GM18517 (cell line): ENCODE data around the gene MAST2.
"Not testable (repeated sequence)": the region's sequence is repeated elsewhere in the genome, so short reads cannot be mapped to it uniquely, and the experiment has no call there.

Source experiments
- ATAC-seq: cut with Tn5 transposase; IDR thresholded peaks from one replicate; pipeline ENCODE4 v1.9.1; 2021; ENCODE audit warnings: mild to moderate bottlenecking, moderate library complexity; ENCODE audit not compliant: unreplicated experiment

MAST2 gene

GRCh38 chr1:45857101-45857700 is 53.8 kb downstream of the MAST2 start:
- ATAC-seq: no peak

- not testable (repeated sequence) for ATAC-seq
Observed at GRCh38 chr1:45857755-45858492, 54.5 kb downstream of the MAST2 start.

GRCh38 chr1:45859221-45859620 is 55.8 kb downstream of the MAST2 start:
- ATAC-seq: no peak

- no peak for ATAC-seq
Observed at GRCh38 chr1:45862008-45862407, 58.6 kb downstream of the MAST2 start.

- ATAC-seq: no peak
Observed at GRCh38 chr1:45863218-45863617, 59.8 kb downstream of the MAST2 start.

- ATAC-seq: no peak
Observed at GRCh38 chr1:45864167-45865106, 61.0 kb downstream of the MAST2 start.

GRCh38 chr1:45867697-45868348 is 64.4 kb downstream of the MAST2 start:
- ATAC-seq: no peak

- no peak for ATAC-seq
Observed at GRCh38 chr1:45868861-45869260, 65.4 kb downstream of the MAST2 start.

GRCh38 chr1:45870500-45870899 is 67.1 kb downstream of the MAST2 start:
- ATAC-seq: no peak

GRCh38 chr1:45872173-45872801 is 68.9 kb downstream of the MAST2 start:
- not testable (repeated sequence) for ATAC-seq

GRCh38 chr1:45876000-45876617 is 72.7 kb downstream of the MAST2 start:
- ATAC-seq: no peak

GRCh38 chr1:45877264-45877663 is 73.9 kb downstream of the MAST2 start:
- ATAC-seq: no peak

- no peak for ATAC-seq
Observed at GRCh38 chr1:45879885-45880598, 76.6 kb downstream of the MAST2 start.

GRCh38 chr1:45880930-45881329 is 77.5 kb downstream of the MAST2 start:
- no peak for ATAC-seq

- no peak for ATAC-seq
Observed at GRCh38 chr1:45883658-45884057, 80.2 kb downstream of the MAST2 start.

- no peak for ATAC-seq
Observed at GRCh38 chr1:45884700-45885099, 81.3 kb downstream of the MAST2 start.

- ATAC-seq: no peak
Observed at GRCh38 chr1:45886229-45886628, 82.8 kb downstream of the MAST2 start.

- no peak for ATAC-seq
Observed at GRCh38 chr1:45887156-45887842, 83.9 kb downstream of the MAST2 start.

- ATAC-seq: no peak
Observed at GRCh38 chr1:45890078-45890477, 86.7 kb downstream of the MAST2 start.
